IMR-90 (cell line): ENCODE data around the gene ASTN2. TPM values are rescaled to one million over a fixed set of nuclear protein-coding genes. Genes with fewer than 3 reads are reported as not detected.

Experiments used
- ATAC-seq: fragments of 200-7000 bp; cut with Tn5 transposase; 2 replicates; pipeline ENCODE4 v1.9.1; 2020; ENCODE audit warnings: low read depth, mild to moderate bottlenecking, moderate library complexity
- BruUV-seq: library from RNA; stranded (reverse); fragments of 400-500 nt; replicated peaks from 2 replicates; lab custom pipeline; 2021; lab: Mats Ljungman, UMichigan
- CTCF ChIA-PET: fragments of 300-600 bp; formaldehyde crosslinking; extraction: SDS; loops from one replicate; lab custom pipeline; 2021; ENCODE audit warnings: antibody characterized with exemption; lab: Yijun Ruan, JAX
- POLR2A ChIA-PET: fragments of 300-600 bp; sonication (Branson Sonifier 250); formaldehyde crosslinking; loops from one replicate; lab custom pipeline; 2022; ENCODE audit warnings: antibody characterized with exemption; ENCODE audit not compliant: unreplicated experiment; lab: Charles Lee
- DNase-seq: peaks from one replicate; pipeline ENCODE4 v3.0.0; 2013
- H2AFZ ChIP-seq: replicated peaks from 2 replicates; pipeline ENCODE3; 2013; ENCODE audit warnings: low read length, mild to moderate bottlenecking; ENCODE audit not compliant: poor library complexity
- H2AK5ac ChIP-seq: 2 replicates; pipeline ENCODE4 v1.6.1; 2013; ENCODE audit warnings: low read depth, low read length, inconsistent platforms
- H2AK9ac ChIP-seq: replicated peaks from 2 replicates; pipeline ENCODE3; 2013; ENCODE audit warnings: mild to moderate bottlenecking, low read depth, low read length, moderate library complexity; ENCODE audit not compliant: poor library complexity
- H2BK120ac ChIP-seq: 2 replicates; pipeline ENCODE4 v1.6.1; 2013; ENCODE audit warnings: low read depth, low read length, inconsistent platforms
- H2BK15ac ChIP-seq: 3 replicates; pipeline ENCODE4 v1.6.1; 2013; ENCODE audit warnings: low read depth, low read length, inconsistent platforms
- H2BK20ac ChIP-seq: 2 replicates; pipeline ENCODE4 v1.6.1; 2013; ENCODE audit warnings: low read depth, mild to moderate bottlenecking, inconsistent platforms, low read length, moderate library complexity
- H2BK5ac ChIP-seq: 2 replicates; pipeline ENCODE4 v1.6.1; 2013; ENCODE audit warnings: mild to moderate bottlenecking, low read depth, low read length, inconsistent platforms; ENCODE audit not compliant: poor library complexity, severe bottlenecking
- H3K14ac ChIP-seq: replicated peaks from 2 replicates; pipeline ENCODE4 v1.6.1; 2013; ENCODE audit warnings: low read depth, low read length, inconsistent platforms
- H3K18ac ChIP-seq: 2 replicates; pipeline ENCODE4 v1.6.1; 2013; ENCODE audit warnings: low read depth, low read length, control low read depth
- H3K23ac ChIP-seq: 2 replicates; pipeline ENCODE4 v1.6.1; 2013; ENCODE audit warnings: low read depth, low read length, inconsistent platforms
- H3K27ac ChIP-seq: 2 replicates; pipeline ENCODE4 v1.5.1; 2013; ENCODE audit warnings: mild to moderate bottlenecking, control low read depth, low read length; ENCODE audit not compliant: insufficient read depth
- H3K27me3 ChIP-seq: 2 replicates; pipeline ENCODE4 v1.6.1; 2013; ENCODE audit warnings: low read length; ENCODE audit not compliant: control insufficient read depth, insufficient read depth
- H3K36me3 ChIP-seq: 2 replicates; pipeline ENCODE4 v1.6.1; 2013; ENCODE audit warnings: low read length, mixed read lengths; ENCODE audit not compliant: control insufficient read depth, insufficient read depth
- H3K4ac ChIP-seq: 2 replicates; pipeline ENCODE4 v1.6.1; 2013; ENCODE audit warnings: low read depth, low read length, inconsistent platforms
- H3K4me1 ChIP-seq: 2 replicates; pipeline ENCODE4 v1.6.1; 2013; ENCODE audit warnings: low read length, mixed read lengths; ENCODE audit not compliant: control insufficient read depth, insufficient read depth
- H3K4me2 ChIP-seq: 2 replicates; pipeline ENCODE4 v1.6.1; 2013; ENCODE audit warnings: low read depth, mild to moderate bottlenecking, control low read depth, low read length, moderate library complexity
- H3K4me3 ChIP-seq: 2 replicates; pipeline ENCODE4 v1.5.1; 2013; ENCODE audit warnings: low read depth, mild to moderate bottlenecking, control low read depth, low read length, moderate library complexity; ENCODE audit not compliant: insufficient read depth
- H3K56ac ChIP-seq: 2 replicates; pipeline ENCODE4 v1.6.1; 2013; ENCODE audit warnings: low read length, inconsistent platforms; ENCODE audit not compliant: insufficient read depth; ENCODE audit errors: extremely low read depth
- H3K79me1 ChIP-seq, 2 experiments: 2 replicates each; pipeline ENCODE4 v1.6.1; 2013; ENCODE audit warnings: low read length in 2 of 2, inconsistent platforms in 1 of 2, low read depth in 1 of 2
- H3K9ac ChIP-seq: 2 replicates; pipeline ENCODE4 v1.6.1; 2013; ENCODE audit warnings: low read depth, low read length, control low read depth
- H3K9me1 ChIP-seq: 2 replicates; pipeline ENCODE4 v1.6.1; 2013; ENCODE audit warnings: low read length, inconsistent platforms; ENCODE audit not compliant: insufficient read depth
- H3K9me3 ChIP-seq: 2 replicates; pipeline ENCODE4 v1.6.1; 2013; ENCODE audit warnings: low read length; ENCODE audit not compliant: control insufficient read depth, insufficient read depth
- H4K20me1 ChIP-seq: 2 replicates; pipeline ENCODE4 v1.6.1; 2013; ENCODE audit warnings: low read length, inconsistent platforms; ENCODE audit not compliant: insufficient read depth
- H4K5ac ChIP-seq: 2 replicates; pipeline ENCODE4 v1.6.1; 2013; ENCODE audit warnings: mild to moderate bottlenecking, low read depth, low read length, control low read depth
- H4K8ac ChIP-seq, 2 experiments: 2 replicates each; pipeline ENCODE4 v1.6.1; 2013; ENCODE audit warnings: low read depth in 2 of 2, low read length in 2 of 2, control low read depth in 1 of 2, inconsistent platforms in 1 of 2
- H4K91ac ChIP-seq: 2 replicates; pipeline ENCODE4 v1.6.1; 2013; ENCODE audit warnings: low read depth, low read length, inconsistent platforms; ENCODE audit not compliant: insufficient read depth
- BHLHE40 ChIP-seq: fragments of 150-350 bp; IDR thresholded peaks from 2 replicates; pipeline ENCODE4 v1.6.1; 2016; ENCODE audit warnings: mild to moderate bottlenecking, low read depth, low read length
- CEBPB ChIP-seq: IDR thresholded peaks from 2 replicates; pipeline ENCODE4 v1.6.1; 2012; ENCODE audit warnings: low read depth, low read length, improper control_type of control experiment
- CHD1 ChIP-seq: IDR thresholded peaks from 2 replicates; pipeline ENCODE4 v1.6.1; 2012; ENCODE audit warnings: low read depth, low read length, improper control_type of control experiment
- ELK1 ChIP-seq: fragments of 150-350 bp; IDR thresholded peaks from 2 replicates; pipeline ENCODE4 v1.6.1; 2016; ENCODE audit warnings: low read depth, mild to moderate bottlenecking, low read length, moderate library complexity, borderline replicate concordance
- FOS ChIP-seq: fragments of 150-350 bp; IDR thresholded peaks from 2 replicates; pipeline ENCODE4 v1.6.1; 2016; ENCODE audit warnings: low read depth, low read length
- MAFK ChIP-seq: IDR thresholded peaks from 2 replicates; pipeline ENCODE4 v1.6.1; 2012; ENCODE audit warnings: low read depth, low read length, improper control_type of control experiment
- MAZ ChIP-seq: IDR thresholded peaks from 2 replicates; pipeline ENCODE4 v1.6.1; 2012; ENCODE audit warnings: low read depth, mild to moderate bottlenecking, low read length, improper control_type of control experiment, moderate library complexity, borderline replicate concordance
- MXI1 ChIP-seq: IDR thresholded peaks from 2 replicates; pipeline ENCODE4 v1.6.1; 2012; ENCODE audit warnings: low read depth, mild to moderate bottlenecking, low read length, moderate library complexity, borderline replicate concordance
- NFE2L2 ChIP-seq: fragments of 150-350 bp; IDR thresholded peaks from 2 replicates; pipeline ENCODE4 v1.6.1; 2016; ENCODE audit warnings: low read depth, mild to moderate bottlenecking, low read length
- POLR2A ChIP-seq: IDR thresholded peaks from 2 replicates; pipeline ENCODE4 v1.6.1; 2012; ENCODE audit warnings: mild to moderate bottlenecking, low read depth, low read length
- RAD21 ChIP-seq: IDR thresholded peaks from 2 replicates; pipeline ENCODE4 v1.6.1; 2012; ENCODE audit warnings: low read length, improper control_type of control experiment
- RCOR1 ChIP-seq: IDR thresholded peaks from 2 replicates; pipeline ENCODE4 v1.6.1; 2012; ENCODE audit warnings: mild to moderate bottlenecking, low read length, improper control_type of control experiment; ENCODE audit not compliant: insufficient replicate concordance
- RFX5 ChIP-seq: IDR thresholded peaks from 2 replicates; pipeline ENCODE4 v1.8.0; 2012; ENCODE audit warnings: low read depth, mild to moderate bottlenecking, low read length, moderate library complexity
- SMC3 ChIP-seq: fragments of 150-350 bp; IDR thresholded peaks from 2 replicates; pipeline ENCODE4 v1.6.1; 2016; ENCODE audit warnings: low read depth, mild to moderate bottlenecking, antibody characterized with exemption, low read length, moderate library complexity
- USF2 ChIP-seq: fragments of 150-350 bp; IDR thresholded peaks from 2 replicates; pipeline ENCODE4 v1.6.1; 2017; ENCODE audit warnings: mild to moderate bottlenecking, antibody characterized with exemption, low read length, low read depth
- WGBS, 2 experiments: methylation state at CpG; one replicate each; pipeline versions ENCODE4 v1.1.5 to v1.1.7; 2013; ENCODE audit warnings: missing lambda C conversion rate in 2 of 2; ENCODE audit not compliant: insufficient read length in 1 of 2; ENCODE audit errors: extremely low coverage in 2 of 2; 5-methylcytosine and 5-hydroxymethylcytosine counted together
- dilution Hi-C: fragments of 300-500 bp; cut with HindIII; formaldehyde crosslinking; loops from one replicate; pipeline ENCODE4 v1.14.3; 2018; ENCODE audit warnings: low sequenced_read_pairs; ENCODE audit not compliant: unreplicated experiment
- in situ Hi-C: fragments of 300-500 bp; cut with MboI; formaldehyde crosslinking; loops from 3 replicates; pipeline ENCODE4 v1.14.3; 2019; ENCODE audit warnings: low sequenced_read_pairs, inconsistent platforms, mixed read lengths
- intact Hi-C: fragments of 100-400 bp; cut with micrococcal nuclease; formaldehyde crosslinking; loops from 2 replicates; pipeline ENCODE4 v1.10.0; 2022
- polyA plus RNA-seq, 3 experiments: library from polyadenylated mRNA; depleted of rRNA; stranded (reverse); fragments of >200 nt; gene quantifications; 2 replicates each; pipeline ENCODE4 v1.2.3, GENCODE V29; 2012; ENCODE audit warnings: low replicate concordance in 1 of 3
- total RNA-seq: library from RNA; depleted of rRNA; stranded (reverse); fragments of >200 nt; gene quantifications from 2 replicates; pipeline ENCODE4 v1.2.3, GENCODE V29; 2012
- TF ChIP-seq, protein P1 (sequence below): conservative IDR thresholded peaks from 2 replicates; pipeline ENCODE4 v1.5.1; 2012; ENCODE audit warnings: mild to moderate bottlenecking, low read depth, low read length, improper control_type of control experiment

The ASTN2 gene
- total and polyA plus RNA-seq, 2 of the 4 experiments (the other 2 are of a cell fraction), result 3.8 to 6.8 TPM

GRCh38 chr9:117354244-117354847 is 60.5 kb downstream of the ASTN2 start:
- POLR2A ChIA-PET, result interaction anchor here (0.5 kb wide), 1 partner anchor 131 kb away, joined by 3 read pairs; no protein-coding TSS in a partner anchor
- Histone ChIP-seq H3K14ac (no peak overlapping the region), H3K23ac (no peak overlapping the region), H3K36me3 (no peaks in the 10 kb centered on the region), H3K4me2 (no peak overlapping the region), H2AK5ac (no peak overlapping the region), H4K20me1 (no peaks in the 10 kb centered on the region), H2AK9ac (no peak overlapping the region), H3K9ac (no peak overlapping the region), H2BK15ac (no peak overlapping the region), H4K91ac (no peak overlapping the region), H2BK5ac (no peak overlapping the region), H4K8ac (no peak overlapping the region), H3K56ac (no peak overlapping the region), H3K27me3 (no peaks in the 10 kb centered on the region), H3K4me3 (no peak overlapping the region), H4K5ac (no peak overlapping the region), H2AFZ (no peak overlapping the region), H3K4me1 (no peaks in the 10 kb centered on the region), H2BK20ac (no peak overlapping the region), H2BK120ac (no peak overlapping the region), H3K27ac (no peak overlapping the region), H3K9me1 (no peaks in the 10 kb centered on the region), H3K79me1 (no peaks in the 10 kb centered on the region), H3K18ac (no peak overlapping the region), H3K9me3 (peaks cover 4% of the 10 kb centered on the region; the same call in 1 of the 2 replicates), H3K4ac (no peak overlapping the region)
- ATAC-seq, result no peak
- 0% methylated on average over 1 of the region's 1 CpG; no CpG with 5 or more reads in 1 of the 2 experiments for WGBS, 2 experiments
- BruUV-seq, result no TSS peak
- dilution Hi-C loops, result no loop called here
- DNase-seq, result no peak
- TF ChIP-seq MAFK (no peak), POLR2A (no peak), CEBPB (no peak), USF2 (no peak), RAD21 (no peak), FOS (no peak), MAZ (no peak), RCOR1 (no peak), SMC3 (no peak), NFE2L2 (no peak), RFX5 (no peak), MXI1 (no peak), CHD1 (no peak), BHLHE40 (no peak), ELK1 (no peak)
- TF ChIP-seq, protein P1, sequence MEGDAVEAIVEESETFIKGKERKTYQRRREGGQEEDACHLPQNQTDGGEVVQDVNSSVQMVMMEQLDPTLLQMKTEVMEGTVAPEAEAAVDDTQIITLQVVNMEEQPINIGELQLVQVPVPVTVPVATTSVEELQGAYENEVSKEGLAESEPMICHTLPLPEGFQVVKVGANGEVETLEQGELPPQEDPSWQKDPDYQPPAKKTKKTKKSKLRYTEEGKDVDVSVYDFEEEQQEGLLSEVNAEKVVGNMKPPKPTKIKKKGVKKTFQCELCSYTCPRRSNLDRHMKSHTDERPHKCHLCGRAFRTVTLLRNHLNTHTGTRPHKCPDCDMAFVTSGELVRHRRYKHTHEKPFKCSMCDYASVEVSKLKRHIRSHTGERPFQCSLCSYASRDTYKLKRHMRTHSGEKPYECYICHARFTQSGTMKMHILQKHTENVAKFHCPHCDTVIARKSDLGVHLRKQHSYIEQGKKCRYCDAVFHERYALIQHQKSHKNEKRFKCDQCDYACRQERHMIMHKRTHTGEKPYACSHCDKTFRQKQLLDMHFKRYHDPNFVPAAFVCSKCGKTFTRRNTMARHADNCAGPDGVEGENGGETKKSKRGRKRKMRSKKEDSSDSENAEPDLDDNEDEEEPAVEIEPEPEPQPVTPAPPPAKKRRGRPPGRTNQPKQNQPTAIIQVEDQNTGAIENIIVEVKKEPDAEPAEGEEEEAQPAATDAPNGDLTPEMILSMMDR, result no peak
- in situ Hi-C loops, result no loop called here
- CTCF ChIA-PET, result no interaction called here
- intact Hi-C loops, result no loop called here
